ENCODE data around the gene CELA2A.
"Not testable (repeated sequence)": the region's sequence is repeated elsewhere in the genome, so short reads cannot be mapped to it uniquely, and the experiment has no call there.

The CELA2A gene

GRCh38 chr1:15475752-15476314 lies 19.3 kb downstream of the CELA2A start, which contains the start of gene CELA2B:
TSS of gene CELA2B (plus strand) at chr1:15476104. CDS start at chr1:15476126, 22 bp downstream.
- H3K27ac Mint-ChIP-seq, result no peak within 1 kb of the TSS
- H3K9me3 Mint-ChIP-seq, result no peaks in the 10 kb centered on the region
- no peak for DNase-seq
- H3K36me3 Mint-ChIP-seq, result no peaks in the 10 kb centered on the region
- H3K27me3 Mint-ChIP-seq, result peaks cover 4% of the 10 kb centered on the region
- no peaks in the 10 kb centered on the region for H3K4me1 Mint-ChIP-seq
- H3K4me3 Mint-ChIP-seq, result no peak within 1 kb of the TSS
- CTCF ChIA-PET, result interaction anchor here (0.6 kb wide), 1 partner anchor 12 kb away, joined by 3 read pairs; no protein-coding TSS in a partner anchor

- CTCF ChIA-PET, result no interaction called here
Observed at GRCh38 chr1:15476927-15477326, 20.4 kb downstream of the CELA2A start.

GRCh38 chr1:15477646-15478212 lies 21.2 kb downstream of the CELA2A start:
- CTCF ChIA-PET, result no interaction called here
- no peaks in the 10 kb centered on the region for H3K9me3 Mint-ChIP-seq
- no peaks in the 10 kb centered on the region for H3K27me3 Mint-ChIP-seq
- H3K27ac Mint-ChIP-seq, result peak overlapping the region; percentile 12
- no peaks in the 10 kb centered on the region for H3K36me3 Mint-ChIP-seq
- no peaks in the 10 kb centered on the region for H3K4me1 Mint-ChIP-seq
- no peak overlapping the region for H3K4me3 Mint-ChIP-seq
- DNase-seq, result no peak

More at GRCh38 chr1:15476927-15477326, 20.4 kb downstream of the CELA2A start:
- Mint-ChIP-seq H3K4me3 (no peak overlapping the region), H3K27me3 (peaks cover 4% of the 10 kb centered on the region), H3K36me3 (no peaks in the 10 kb centered on the region), H3K4me1 (no peaks in the 10 kb centered on the region), H3K27ac (no peak overlapping the region), H3K9me3 (no peaks in the 10 kb centered on the region)
- DNase-seq, result no peak

- no peaks in the 10 kb centered on the region for H3K36me3 Mint-ChIP-seq
- no peak overlapping the region for H3K27ac Mint-ChIP-seq
- DNase-seq, result no peak
- no peak overlapping the region for H3K4me3 Mint-ChIP-seq
- no peaks in the 10 kb centered on the region for H3K27me3 Mint-ChIP-seq
- H3K9me3 Mint-ChIP-seq, result no peaks in the 10 kb centered on the region
- CTCF ChIA-PET, result interaction anchor here (1.5 kb wide), 1 partner anchor 22 kb away, joined by 3 read pairs; no protein-coding TSS in a partner anchor
- H3K4me1 Mint-ChIP-seq, result no peaks in the 10 kb centered on the region
Observed at GRCh38 chr1:15479654-15480347, 23.3 kb downstream of the CELA2A start.

GRCh38 chr1:15482455-15482854 lies 25.9 kb downstream of the CELA2A start:
- H3K4me1 Mint-ChIP-seq, H3K9me3 Mint-ChIP-seq, H3K4me3 Mint-ChIP-seq, H3K27ac Mint-ChIP-seq, H3K27me3 Mint-ChIP-seq, H3K36me3 Mint-ChIP-seq, CTCF ChIA-PET, DNase-seq: not testable (repeated sequence)

- H3K4me3 Mint-ChIP-seq, H3K9me3 Mint-ChIP-seq, H3K27me3 Mint-ChIP-seq, H3K4me1 Mint-ChIP-seq, H3K27ac Mint-ChIP-seq, H3K36me3 Mint-ChIP-seq, CTCF ChIA-PET, DNase-seq: not testable (repeated sequence)
Observed at GRCh38 chr1:15482983-15483543, 26.5 kb downstream of the CELA2A start.

- Mint-ChIP-seq H3K9me3 (no peaks in the 10 kb centered on the region), H3K27me3 (no peaks in the 10 kb centered on the region), H3K36me3 (peaks cover 4% of the 10 kb centered on the region), H3K4me3 (no peak overlapping the region), H3K27ac (no peak overlapping the region), H3K4me1 (no peaks in the 10 kb centered on the region)
- no peak for DNase-seq
- CTCF ChIA-PET, result no interaction called here
Observed at GRCh38 chr1:15483971-15484370, 27.4 kb downstream of the CELA2A start.

GRCh38 chr1:15484443-15484842 lies 27.9 kb downstream of the CELA2A start:
- H3K4me3 Mint-ChIP-seq, CTCF ChIA-PET, DNase-seq, H3K36me3 Mint-ChIP-seq, H3K27me3 Mint-ChIP-seq, H3K27ac Mint-ChIP-seq, H3K9me3 Mint-ChIP-seq, H3K4me1 Mint-ChIP-seq: not testable (repeated sequence)

GRCh38 chr1:15485636-15486035 lies 29.1 kb downstream of the CELA2A start:
- H3K27ac Mint-ChIP-seq, result no peak overlapping the region
- peaks cover 8% of the 10 kb centered on the region for H3K36me3 Mint-ChIP-seq
- CTCF ChIA-PET, result interaction anchor here (0.7 kb wide), 1 partner anchor 943 kb away, joined by 3 read pairs; no protein-coding TSS in a partner anchor
- H3K9me3 Mint-ChIP-seq, result no peaks in the 10 kb centered on the region
- peaks cover 4% of the 10 kb centered on the region for H3K4me1 Mint-ChIP-seq
- H3K4me3 Mint-ChIP-seq, result no peak overlapping the region
- no peaks in the 10 kb centered on the region for H3K27me3 Mint-ChIP-seq
- no peak for DNase-seq

- H3K36me3 Mint-ChIP-seq, CTCF ChIA-PET, H3K4me1 Mint-ChIP-seq, H3K27me3 Mint-ChIP-seq, H3K4me3 Mint-ChIP-seq, H3K9me3 Mint-ChIP-seq, H3K27ac Mint-ChIP-seq, DNase-seq: not testable (repeated sequence)
Observed at GRCh38 chr1:15486844-15487610, 30.5 kb downstream of the CELA2A start.

- peaks cover 9% of the 10 kb centered on the region for H3K4me1 Mint-ChIP-seq
- peaks cover 11% of the 10 kb centered on the region for H3K36me3 Mint-ChIP-seq
- CTCF ChIA-PET, result interaction anchor here (0.8 kb wide), 1 partner anchor 14 kb away, joined by 3 read pairs; no protein-coding TSS in a partner anchor
- no peaks in the 10 kb centered on the region for H3K27me3 Mint-ChIP-seq
- no peak overlapping the region for H3K27ac Mint-ChIP-seq
- H3K9me3 Mint-ChIP-seq, result no peaks in the 10 kb centered on the region
- H3K4me3 Mint-ChIP-seq, result no peak overlapping the region
- DNase-seq, result no peak
Observed at GRCh38 chr1:15488371-15488770, 31.8 kb downstream of the CELA2A start.

- H3K9me3 Mint-ChIP-seq, result no peaks in the 10 kb centered on the region
Observed at GRCh38 chr1:15489052-15489736, 32.7 kb downstream of the CELA2A start.

GRCh38 chr1:15491010-15491409 lies 34.5 kb downstream of the CELA2A start:
- CTCF ChIA-PET, H3K9me3 Mint-ChIP-seq, H3K27me3 Mint-ChIP-seq, H3K4me1 Mint-ChIP-seq, H3K4me3 Mint-ChIP-seq, H3K27ac Mint-ChIP-seq: not testable (repeated sequence)
- peaks cover 21% of the 10 kb centered on the region for H3K36me3 Mint-ChIP-seq
- DNase-seq, result peak; percentile 44

More at GRCh38 chr1:15489052-15489736, 32.7 kb downstream of the CELA2A start:
- Mint-ChIP-seq H3K36me3 (peaks cover 13% of the 10 kb centered on the region), H3K27ac (no peak overlapping the region), H3K4me1 (peaks cover 9% of the 10 kb centered on the region), H3K4me3 (no peak overlapping the region), H3K27me3 (no peaks in the 10 kb centered on the region)
- CTCF ChIA-PET, result interaction anchor here (0.8 kb wide), 1 partner anchor 13 kb away, joined by 3 read pairs; no protein-coding TSS in a partner anchor
- DNase-seq, result no peak

- CTCF ChIA-PET, result no interaction called here
- Mint-ChIP-seq H3K4me3 (no peak overlapping the region), H3K27ac (no peak overlapping the region), H3K27me3 (no peaks in the 10 kb centered on the region), H3K9me3 (no peaks in the 10 kb centered on the region), H3K36me3 (peaks cover 21% of the 10 kb centered on the region), H3K4me1 (peaks cover 9% of the 10 kb centered on the region)
- DNase-seq, result no peak
Observed at GRCh38 chr1:15492596-15492995, 36.1 kb downstream of the CELA2A start.

Data from activated naive CD4-positive, alpha-beta T cell treated with anti-CD3 and anti-CD28 coated beads, Interleukin-2, amount 10 ng/mL, durations not matched to agents 7 days and 5 days (primary cell).